Measurements from ENCODE around the gene DGUOK. TPM values are rescaled to one million over a fixed set of nuclear protein-coding genes. Genes with fewer than 3 reads are reported as not detected.

DGUOK gene
- total and polyA plus RNA-seq, 10 of the 15 experiments (the other 5 are each of a cell fraction or from before 2014, with no cell fraction given), result 64.4 to 234 (median 91.4) TPM

DNA sequence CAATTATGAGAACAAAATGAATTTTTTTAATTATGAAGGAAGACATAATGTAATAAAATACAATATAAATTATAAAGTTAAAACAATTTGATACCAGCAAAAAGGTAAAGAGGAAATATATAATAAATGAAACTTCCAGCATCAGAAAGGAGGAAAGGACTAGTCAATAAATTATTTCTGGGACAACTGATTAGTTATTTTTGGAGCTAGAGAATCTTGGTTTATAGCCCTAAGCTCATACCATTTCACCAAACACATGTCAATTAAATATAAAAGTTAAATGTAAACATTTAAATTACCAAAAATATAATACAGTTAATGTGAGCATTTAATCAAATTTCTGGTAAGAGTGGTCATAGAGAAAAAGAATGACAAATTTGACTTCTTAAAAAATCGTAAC, 21.7 kb upstream of the DGUOK start:
- in situ Hi-C loops (cut with MboI), result no loop called here
- SMC1A ChIA-PET (ENCODE audit: uncharacterized antibody, unreplicated experiment), result interaction anchor here (0.6 to 1.8 kb wide), 4 partner anchors 38 to 244 kb away, joined by 3 to 4 read pairs (median 3); no protein-coding TSS in a partner anchor

More for the DNA sequence above, 21.7 kb upstream of the DGUOK start:
- Histone ChIP-seq H3K27ac (ENCODE audit: control insufficient read depth, insufficient read depth) (no peak overlapping the region), H3K36me3 (ENCODE audit: control insufficient read depth in 2 of 2, insufficient read depth in 2 of 2, low read length in 1 of 2) (no peaks in the 10 kb centered on the region), H3K4me1 (ENCODE audit: control insufficient read depth, insufficient read depth, low read length) (no peaks in the 10 kb centered on the region), H2AFZ (ENCODE audit: control insufficient read depth, low read depth, low read length) (no peak overlapping the region), H3K4me3 (no peak overlapping the region), H4K20me1 (ENCODE audit: control insufficient read depth, insufficient read depth) (no peaks in the 10 kb centered on the region), H3K79me2 (ENCODE audit: control insufficient read depth, insufficient read depth, low read length) (no peaks in the 10 kb centered on the region), H3K27me3 (replicated peaks in 1 of 2; ENCODE audit: control insufficient read depth in 2 of 2, insufficient read depth in 2 of 2, low read length in 1 of 2) (no peaks in the 10 kb centered on the region; a peak in 1 of 4 replicates), H3K9ac (ENCODE audit: control insufficient read depth, insufficient read depth, low read length) (no peak overlapping the region), H3K9me3 (replicated peaks; ENCODE audit: control insufficient read depth, insufficient read depth, low read length) (no peaks in the 10 kb centered on the region), H3K4me2 (ENCODE audit: control insufficient read depth, insufficient read depth) (no peak overlapping the region)
- WGBS (ENCODE audit: insufficient coverage, insufficient replicate concordance, low lambda C conversion rate, missing lambda C conversion rate), result 48% methylated on average over 1 of the region's 1 CpG
- no peak for ATAC-seq
- no peak for TF ChIP-seq ZNF274 (IDR thresholded peaks at IDR 0.05; ENCODE audit: insufficient read depth, insufficient read length)
- no peak for TF ChIP-seq HDGF (IDR thresholded peaks at IDR 0.05)
- no peak for TF ChIP-seq EGR1 (IDR thresholded peaks at IDR 0.05; ENCODE audit: borderline replicate concordance in 1 of 2, low read depth in 2 of 2, low read length in 2 of 2)
- TF ChIP-seq POU2F2 (IDR thresholded peaks at IDR 0.05; ENCODE audit: borderline replicate concordance, low read depth, low read length), result no peak
- no peak for TF ChIP-seq KAT2A (conservative IDR thresholded peaks at IDR 0.05; ENCODE audit: control insufficient read depth, low read depth, low read length)
- no peak for TF ChIP-seq HDAC6 (IDR thresholded peaks at IDR 0.05; ENCODE audit: unreplicated experiment)
- TF ChIP-seq TARDBP (IDR thresholded peaks at IDR 0.05; ENCODE audit: borderline replicate concordance), result no peak
- no peak for TF ChIP-seq SUZ12 (IDR thresholded peaks at IDR 0.05; ENCODE audit: unreplicated experiment)
- TF ChIP-seq ZNF687 (IDR thresholded peaks at IDR 0.05), result no peak
- TF ChIP-seq ZNF207 (IDR thresholded peaks at IDR 0.05; ENCODE audit: borderline replicate concordance), result no peak
- no TSS peak for BruUV-seq (replicated peaks)
- DNase-seq (ENCODE audit: low read depth, low spot score), result no peak
- ChIA-PET CTCF (interaction anchor here (0.6 to 2.4 kb wide), 5 partner anchors 12 to 200 kb away, joined by 3 to 8 read pairs (median 4); partner anchors contain the start of gene ACTG2), RAD21 (ENCODE audit: unreplicated experiment) (no interaction called here), POLR2A (no interaction called here)
- FAIRE-seq, result no peak
- intact Hi-C loops (cut with micrococcal nuclease; ENCODE audit: unreplicated experiment), result loop anchor here (5.0 kb wide), 3 partner anchors 177 to 242 kb away; partner anchors contain the start of gene BOLA3

Data from GM12878 (cell line).